Neural cell (in vitro differentiated cells): Measurements from ENCODE around the gene MOCS1.

Source experiments
- CTCF ChIP-seq: fragments of 450-650 bp; IDR thresholded peaks from 2 replicates; pipeline ENCODE4 v1.5.1; 2014; ENCODE audit warnings: antibody characterized with exemption, mild to moderate bottlenecking, moderate library complexity; ENCODE audit not compliant: poor library complexity, severe bottlenecking
- EP300 ChIP-seq: fragments of 450-650 bp; conservative IDR thresholded peaks from 2 replicates; pipeline ENCODE4 v1.6.1; 2014; ENCODE audit warnings: antibody characterized with exemption, mild to moderate bottlenecking, moderate library complexity; ENCODE audit not compliant: poor library complexity, severe bottlenecking
- EZH2 ChIP-seq: fragments of 200-600, 300-800 bp; shearing (Covaris generic), sonication (generic); IDR thresholded peaks from 2 replicates; pipeline ENCODE4 v1.6.1; 2014; ENCODE audit warnings: antibody characterized with exemption, low read length, borderline replicate concordance, mild to moderate bottlenecking; ENCODE audit not compliant: insufficient read depth, poor library complexity, severe bottlenecking

GRCh38 chr6:39917981-39918380 lies 16.3 kb downstream of the MOCS1 start:
- TF ChIP-seq CTCF, result no peak
- TF ChIP-seq EZH2, result no peak
- TF ChIP-seq EP300, result no peak
